Adrenal gland (tissue), 12 donors: Measurements from ENCODE around the gene HAVCR1. TPM values are rescaled to one million over a fixed set of nuclear protein-coding genes. Genes with fewer than 3 reads are reported as not detected.
A peak's percentile ranks its signal among the peaks of the same experiment; 100 is the strongest.
"Not testable (repeated sequence)": the region's sequence is repeated elsewhere in the genome, so short reads cannot be mapped to it uniquely, and the experiment has no call there.

Experiments
- DNase-seq, 7 donors: peaks; one replicate each; pipeline ENCODE4 v3.0.0-alpha.2; 2019 to 2020
- H3K27ac ChIP-seq, 5 donors: fragments of 200-600 bp; sonication (generic) in 4 of 5; 1 replicate in 3 of 5; 2 replicates in 2 of 5; pipeline versions ENCODE4 v1.5.1 to v1.8.0; 2016 to 2020; ENCODE audit warnings: mild to moderate bottlenecking in 1 of 5
- H3K27me3 ChIP-seq: fragments of 200-600 bp; 2 replicates; pipeline ENCODE4 v1.8.0; 2021
- H3K36me3 ChIP-seq, 2 donors: fragments of 200-600 bp; replicated peaks in 1 of 2; 1 replicate in 1 of 2; 2 replicates in 1 of 2; pipeline versions ENCODE4 v1.5.1 to v1.8.0; 2018 to 2022
- H3K4me1 ChIP-seq, 2 donors: fragments of 200-600 bp; replicated peaks in 1 of 2; 1 replicate in 1 of 2; 2 replicates in 1 of 2; pipeline versions ENCODE4 v1.5.1 to v1.8.0; 2018 to 2021
- H3K4me3 ChIP-seq, 4 donors: fragments of 200-600 bp; sonication (generic) in 3 of 4; one replicate each; pipeline ENCODE4 v1.5.1; 2016 to 2018
- H3K9me3 ChIP-seq, 3 donors: fragments of 200-600 bp; sonication (generic) in 1 of 3; replicated peaks in 1 of 3; 1 replicate in 2 of 3; 2 replicates in 1 of 3; pipeline versions ENCODE4 v1.5.1 to v1.8.0; 2016 to 2021
- POLR2A ChIP-seq, 2 donors: fragments of 450-650 bp; IDR thresholded peaks; one replicate each; pipeline ENCODE4 v1.6.1; 2017; ENCODE audit warnings: antibody characterized with exemption in 2 of 2, mild to moderate bottlenecking in 2 of 2, moderate library complexity in 1 of 2
- WGBS, 4 donors: extraction: QIAGEN DNeasy Blood & Tissue Kit in 2 of 4; methylation state at CpG; one replicate each; pipeline versions ENCODE4 v1.1.5 to v1.1.7; 2013 to 2017; 5-methylcytosine and 5-hydroxymethylcytosine counted together
- intact Hi-C, 2 donors: fragments of 100-400 bp; cut with DNase I; formaldehyde crosslinking; loops; one replicate each; pipeline versions ENCODE4 v1.14.1 to v1.15.0; 2022 to 2023
- polyA plus RNA-seq, 3 donors: library from polyadenylated mRNA; stranded (reverse); fragments of 200-250 nt in 2 of 3; fragments of 350-450 nt in 1 of 3; fragmentation: Illumina TruSeq in 1 of 3; extraction: RNeasy Lipid Tissue Mini Kit (QIAGEN cat#74804) in 1 of 3; gene quantifications; one replicate each; pipeline ENCODE4 v1.2.3, GENCODE V29; 2013 to 2014
- total RNA-seq, 9 donors: library from RNA; depleted of rRNA in 4 of 9; stranded (reverse); fragments of >200 nt in 4 of 9; fragments of 120-200 nt in 1 of 9; fragmentation: NEBNext Ultra II Directional in 1 of 9; extraction: Animal tissue kit (Norgen Biotek cat#: 25700) in 1 of 9; gene quantifications; one replicate each; pipeline versions ENCODE4 v1.1.0 to v1.2.4, GENCODE V29; 2013 to 2023
- TF ChIP-seq, protein P1 (sequence below), 6 experiments: fragments of 450-650 bp in 4 of 6; fragments of 200-600 bp in 2 of 6; sonication (generic) in 1 of 6; IDR thresholded peaks; 1 replicate in 5 of 6; 2 replicates in 1 of 6; pipeline versions ENCODE4 v1.5.1 to v1.8.0; 2016 to 2021; ENCODE audit warnings: antibody characterized with exemption in 6 of 6, mild to moderate bottlenecking in 2 of 6, moderate library complexity in 1 of 6
- donor health status: healthy with polysubstance abuse.
- donor health status: Bipolar disorder and iron deficiency.
- donor health status: DM: yes; HTN: yes; CAD: no.
- donor health status: DM: no; HTN: no; CAD: no.
- donor health status: DM: no; HTN: no; CAD: no.
- donor health status: DM: yes; HTN: yes; CAD: no.

The HAVCR1 gene
- total and polyA plus RNA-seq, 12 donors = 0.07 to 0.33 TPM; not detected in 10

DNA sequence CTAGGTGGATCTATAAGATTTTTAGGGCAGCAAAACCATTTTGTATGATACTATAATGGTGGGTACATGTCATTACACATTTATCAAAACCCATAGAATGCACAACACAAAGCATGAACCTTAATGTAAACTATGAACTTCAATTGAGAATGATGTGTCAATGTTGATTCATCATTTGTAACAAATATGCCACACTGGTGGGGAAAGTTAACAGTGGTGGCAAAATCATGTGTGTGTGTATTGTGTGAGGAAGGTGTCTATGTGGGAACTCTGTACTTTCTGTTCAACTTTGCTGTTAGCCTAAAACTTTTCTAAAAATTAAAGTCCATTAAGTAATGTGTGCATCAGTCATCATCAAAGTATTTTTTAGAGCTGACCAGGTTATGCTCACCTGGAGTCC lies 38.9 kb downstream of the HAVCR1 start:
- DNase-seq = no peak
- TF ChIP-seq POLR2A (IDR thresholded peaks at IDR 0.05) = no peak
- TF ChIP-seq, protein P1, sequence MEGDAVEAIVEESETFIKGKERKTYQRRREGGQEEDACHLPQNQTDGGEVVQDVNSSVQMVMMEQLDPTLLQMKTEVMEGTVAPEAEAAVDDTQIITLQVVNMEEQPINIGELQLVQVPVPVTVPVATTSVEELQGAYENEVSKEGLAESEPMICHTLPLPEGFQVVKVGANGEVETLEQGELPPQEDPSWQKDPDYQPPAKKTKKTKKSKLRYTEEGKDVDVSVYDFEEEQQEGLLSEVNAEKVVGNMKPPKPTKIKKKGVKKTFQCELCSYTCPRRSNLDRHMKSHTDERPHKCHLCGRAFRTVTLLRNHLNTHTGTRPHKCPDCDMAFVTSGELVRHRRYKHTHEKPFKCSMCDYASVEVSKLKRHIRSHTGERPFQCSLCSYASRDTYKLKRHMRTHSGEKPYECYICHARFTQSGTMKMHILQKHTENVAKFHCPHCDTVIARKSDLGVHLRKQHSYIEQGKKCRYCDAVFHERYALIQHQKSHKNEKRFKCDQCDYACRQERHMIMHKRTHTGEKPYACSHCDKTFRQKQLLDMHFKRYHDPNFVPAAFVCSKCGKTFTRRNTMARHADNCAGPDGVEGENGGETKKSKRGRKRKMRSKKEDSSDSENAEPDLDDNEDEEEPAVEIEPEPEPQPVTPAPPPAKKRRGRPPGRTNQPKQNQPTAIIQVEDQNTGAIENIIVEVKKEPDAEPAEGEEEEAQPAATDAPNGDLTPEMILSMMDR (IDR thresholded peaks at IDR 0.05) = no peak
- H3K36me3 ChIP-seq = no peaks in the 10 kb centered on the region
- H3K27ac ChIP-seq = no peak overlapping the region
- H3K4me1 ChIP-seq = no peaks in the 10 kb centered on the region
- H3K9me3 ChIP-seq = peaks cover 0 to 7% (median 0%) of the 10 kb centered on the region in 3 donors
- intact Hi-C loops = no loop called here
- no peaks in the 10 kb centered on the region for H3K27me3 ChIP-seq
- H3K4me3 ChIP-seq = no peak overlapping the region

DNA sequence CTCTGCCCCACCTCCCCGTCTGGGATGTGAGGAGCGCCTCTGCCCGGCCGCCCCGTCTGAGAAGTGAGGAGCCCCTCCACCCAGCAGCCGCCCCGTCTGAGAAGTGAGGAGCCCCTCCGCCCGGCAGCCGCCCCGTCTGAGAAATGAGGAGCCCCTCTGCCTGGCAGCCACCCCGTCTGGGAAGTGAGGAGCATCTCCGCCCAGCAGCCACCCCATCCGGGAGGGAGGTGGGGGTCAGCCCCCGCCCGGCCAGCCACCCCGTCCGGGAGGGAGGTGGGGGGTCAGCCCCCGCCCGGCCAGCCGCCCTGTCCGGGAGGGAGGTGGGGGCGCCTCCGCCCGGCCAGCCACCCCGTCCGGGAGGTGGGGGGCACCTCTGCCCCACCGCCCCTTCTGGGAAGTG lies 44.8 kb downstream of the HAVCR1 start:
- H3K4me3 ChIP-seq, H3K9me3 ChIP-seq, intact Hi-C loops, H3K27me3 ChIP-seq, H3K27ac ChIP-seq, H3K4me1 ChIP-seq, H3K36me3 ChIP-seq, DNase-seq: not testable (repeated sequence)
- 80 to 94% (median 91%) methylated on average over 5 to 18 of the region's 28 CpGs; no CpG with 5 or more reads in 1 of the 4 donors for WGBS, 4 donors

DNA sequence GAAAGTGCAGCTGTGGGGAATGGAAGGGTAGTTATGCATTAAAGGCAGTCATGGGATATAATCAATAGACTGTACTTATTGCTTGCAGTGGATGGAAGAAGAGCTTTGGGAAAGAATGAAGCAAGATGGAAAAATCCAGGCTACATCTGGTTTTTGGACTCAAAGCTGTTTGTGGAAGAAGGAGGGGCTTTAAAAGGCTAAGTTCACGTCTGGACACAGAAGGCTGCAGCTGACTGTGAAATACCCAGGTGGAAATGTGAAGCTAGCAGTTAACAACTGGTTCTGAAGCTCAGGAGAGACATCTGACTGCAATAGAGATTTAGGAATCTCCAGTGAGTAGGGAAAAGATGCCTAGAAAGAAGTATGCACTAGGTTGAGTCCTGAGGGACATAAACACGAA lies 52.7 kb downstream of the HAVCR1 start:
- no peak overlapping the region for H3K27ac ChIP-seq
- intact Hi-C loops = no loop called here
- H3K36me3 ChIP-seq = no peaks in the 10 kb centered on the region
- WGBS, 4 donors = 68 to 84% (median 77%) methylated on average over 2 of the region's 2 CpGs
- TF ChIP-seq POLR2A (IDR thresholded peaks at IDR 0.05) = no peak
- TF ChIP-seq, protein P1 (IDR thresholded peaks at IDR 0.05) = no peak
- no peaks in the 10 kb centered on the region for H3K9me3 ChIP-seq
- H3K4me1 ChIP-seq = no peaks in the 10 kb centered on the region
- no peak for DNase-seq
- H3K27me3 ChIP-seq = no peaks in the 10 kb centered on the region
- no peak overlapping the region for H3K4me3 ChIP-seq

DNA sequence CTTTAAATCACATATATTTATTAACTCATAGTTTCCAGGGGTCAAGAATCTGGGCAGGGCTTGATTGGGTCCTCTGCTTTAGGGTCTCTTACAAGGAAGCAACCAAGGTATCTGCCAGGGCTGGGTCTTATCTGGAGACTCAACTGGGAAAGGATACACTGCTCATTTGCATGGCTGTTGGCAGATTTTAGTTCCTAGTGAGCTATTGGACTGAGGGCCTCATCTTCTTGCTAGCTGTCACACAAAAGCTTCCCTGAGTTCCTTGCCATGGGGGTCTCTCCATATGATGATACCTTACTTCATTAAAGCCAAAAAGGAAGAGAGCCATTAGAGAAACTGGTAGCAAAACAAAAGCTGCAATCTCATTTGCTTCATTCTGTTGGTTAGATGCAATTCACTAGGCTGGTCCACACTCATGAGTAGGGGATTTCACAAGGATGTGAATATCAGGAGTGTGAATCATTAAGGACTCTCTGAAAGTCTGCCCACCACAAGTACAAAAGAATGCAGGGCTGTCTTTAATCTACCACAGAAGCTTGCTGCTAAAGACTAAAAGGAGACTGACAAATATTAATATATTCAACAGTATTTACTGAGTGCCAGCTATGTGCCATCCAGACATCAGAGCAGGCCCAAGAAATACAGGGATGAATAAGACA lies 53.9 kb downstream of the HAVCR1 start:
- intact Hi-C loops = no loop called here
- TF ChIP-seq, protein P1 (IDR thresholded peaks at IDR 0.05) = no peak
- no peak for TF ChIP-seq POLR2A (IDR thresholded peaks at IDR 0.05)
- H3K36me3 ChIP-seq = no peaks in the 10 kb centered on the region
- H3K4me1 ChIP-seq = no peaks in the 10 kb centered on the region
- no peaks in the 10 kb centered on the region for H3K27me3 ChIP-seq
- no peak overlapping the region for H3K27ac ChIP-seq
- no peak for DNase-seq
- peaks cover 0 to 7% (median 0%) of the 10 kb centered on the region in 3 donors for H3K9me3 ChIP-seq
- no peak overlapping the region for H3K4me3 ChIP-seq

DNA sequence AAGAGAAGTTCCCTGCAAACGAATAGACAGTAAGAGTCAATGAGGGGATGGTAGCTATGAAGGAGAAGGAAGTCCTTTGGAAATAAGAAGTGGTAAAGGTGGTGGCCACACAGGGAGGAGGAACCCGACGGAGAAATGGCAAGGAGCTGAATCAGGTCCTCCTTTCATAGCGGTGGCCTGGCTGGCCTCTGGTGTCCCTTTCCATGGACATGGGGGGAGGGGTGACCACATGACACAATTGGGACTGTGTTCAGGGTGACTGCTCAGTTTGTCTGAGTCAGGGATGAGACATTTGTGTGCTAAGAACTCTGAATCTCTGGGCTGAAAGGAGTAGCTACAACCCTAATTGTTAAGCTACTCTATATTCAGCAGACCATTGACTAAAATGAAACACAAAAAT lies 67.2 kb downstream of the HAVCR1 start:
- H3K9me3 ChIP-seq = no peaks in the 10 kb centered on the region
- no peaks in the 10 kb centered on the region for H3K27me3 ChIP-seq
- TF ChIP-seq, protein P1 (IDR thresholded peaks at IDR 0.05) = no peak
- TF ChIP-seq POLR2A (IDR thresholded peaks at IDR 0.05) = no peak
- intact Hi-C loops = no loop called here
- DNase-seq = peak in 3 of 7 donors; percentile 10 to 21 (median 14)
- H3K4me1 ChIP-seq = no peaks in the 10 kb centered on the region
- no peak overlapping the region for H3K4me3 ChIP-seq
- no peaks in the 10 kb centered on the region for H3K36me3 ChIP-seq
- 70 to 86% (median 71%) methylated on average over 4 of the region's 4 CpGs for WGBS, 4 donors
- no peak overlapping the region for H3K27ac ChIP-seq
